Activated naive CD8-positive, alpha-beta T cell (primary cell): ENCODE data around the gene ARG2.
"Not testable (repeated sequence)": the region's sequence is repeated elsewhere in the genome, so short reads cannot be mapped to it uniquely, and the experiment has no call there.

Source experiments
- H3K27ac Mint-ChIP-seq: one replicate; pipeline ENCODE4 v1.8.0; 2021; ENCODE audit warnings: mixed read lengths
- H3K27me3 Mint-ChIP-seq: one replicate; pipeline ENCODE4 v1.8.0; 2021; ENCODE audit warnings: mixed read lengths
- H3K36me3 Mint-ChIP-seq: one replicate; pipeline ENCODE4 v1.8.0; 2021; ENCODE audit warnings: mixed read lengths
- H3K4me1 Mint-ChIP-seq: one replicate; pipeline ENCODE4 v1.8.0; 2021; ENCODE audit warnings: low read depth, mixed read lengths
- H3K4me3 Mint-ChIP-seq: one replicate; pipeline ENCODE4 v1.8.0; 2021; ENCODE audit warnings: mild to moderate bottlenecking, mixed read lengths
- H3K9me3 Mint-ChIP-seq: one replicate; pipeline ENCODE4 v1.8.0; 2021; ENCODE audit warnings: low read depth, mixed read lengths

The ARG2 gene

GRCh38 chr14:67580336-67581171 is 39.2 kb upstream of the ARG2 start:
- Mint-ChIP-seq H3K27me3 (no peaks in the 10 kb centered on the region), H3K9me3 (no peaks in the 10 kb centered on the region), H3K4me1 (no peaks in the 10 kb centered on the region), H3K36me3 (no peaks in the 10 kb centered on the region), H3K27ac (no peak overlapping the region), H3K4me3 (no peak overlapping the region)

- H3K4me1 Mint-ChIP-seq: no peaks in the 10 kb centered on the region
- no peak overlapping the region for H3K27ac Mint-ChIP-seq
- H3K27me3 Mint-ChIP-seq: no peaks in the 10 kb centered on the region
- H3K4me3 Mint-ChIP-seq: no peak overlapping the region
- no peaks in the 10 kb centered on the region for H3K36me3 Mint-ChIP-seq
- H3K9me3 Mint-ChIP-seq: no peaks in the 10 kb centered on the region
Observed at GRCh38 chr14:67581643-67582042, 38.1 kb upstream of the ARG2 start.

- no peaks in the 10 kb centered on the region for H3K36me3 Mint-ChIP-seq
- H3K27ac Mint-ChIP-seq: no peak overlapping the region
- H3K4me1 Mint-ChIP-seq: no peaks in the 10 kb centered on the region
- no peak overlapping the region for H3K4me3 Mint-ChIP-seq
- H3K9me3 Mint-ChIP-seq: no peaks in the 10 kb centered on the region
- H3K27me3 Mint-ChIP-seq: no peaks in the 10 kb centered on the region
Observed at GRCh38 chr14:67582061-67582460, 37.7 kb upstream of the ARG2 start.

GRCh38 chr14:67583711-67584644 is 35.7 kb upstream of the ARG2 start:
- Mint-ChIP-seq H3K27ac (no peak overlapping the region), H3K4me3 (no peak overlapping the region), H3K36me3 (no peaks in the 10 kb centered on the region), H3K27me3 (no peaks in the 10 kb centered on the region), H3K4me1 (no peaks in the 10 kb centered on the region), H3K9me3 (no peaks in the 10 kb centered on the region)

- Mint-ChIP-seq H3K4me1 (no peaks in the 10 kb centered on the region), H3K4me3 (no peak overlapping the region), H3K36me3 (peaks cover 2% of the 10 kb centered on the region), H3K27me3 (no peaks in the 10 kb centered on the region), H3K9me3 (no peaks in the 10 kb centered on the region), H3K27ac (no peak overlapping the region)
Observed at GRCh38 chr14:67584978-67585377, 34.7 kb upstream of the ARG2 start.

GRCh38 chr14:67586369-67586768 is 33.4 kb upstream of the ARG2 start:
- no peaks in the 10 kb centered on the region for H3K9me3 Mint-ChIP-seq
- peaks cover 2% of the 10 kb centered on the region for H3K36me3 Mint-ChIP-seq
- H3K27me3 Mint-ChIP-seq: no peaks in the 10 kb centered on the region
- H3K4me3 Mint-ChIP-seq: no peak overlapping the region
- no peaks in the 10 kb centered on the region for H3K4me1 Mint-ChIP-seq
- H3K27ac Mint-ChIP-seq: peak overlapping the region; percentile 13

- Mint-ChIP-seq H3K36me3 (peaks cover 4% of the 10 kb centered on the region), H3K27me3 (no peaks in the 10 kb centered on the region), H3K4me3 (no peak overlapping the region), H3K4me1 (no peaks in the 10 kb centered on the region), H3K9me3 (no peaks in the 10 kb centered on the region), H3K27ac (no peak overlapping the region)
Observed at GRCh38 chr14:67589204-67589770, 30.4 kb upstream of the ARG2 start.

GRCh38 chr14:67593650-67594049 is 26.1 kb upstream of the ARG2 start:
- H3K9me3 Mint-ChIP-seq, H3K4me3 Mint-ChIP-seq, H3K36me3 Mint-ChIP-seq, H3K27me3 Mint-ChIP-seq, H3K27ac Mint-ChIP-seq: not testable (repeated sequence)
- peaks cover 27% of the 10 kb centered on the region for H3K4me1 Mint-ChIP-seq

- Mint-ChIP-seq H3K4me3 (no peak overlapping the region), H3K9me3 (no peaks in the 10 kb centered on the region), H3K36me3 (peaks cover 4% of the 10 kb centered on the region), H3K4me1 (peaks cover 40% of the 10 kb centered on the region), H3K27ac (no peak overlapping the region), H3K27me3 (no peaks in the 10 kb centered on the region)
Observed at GRCh38 chr14:67595392-67595791, 24.3 kb upstream of the ARG2 start.

- Mint-ChIP-seq H3K9me3 (no peaks in the 10 kb centered on the region), H3K36me3 (peaks cover 5% of the 10 kb centered on the region), H3K27me3 (no peaks in the 10 kb centered on the region), H3K27ac (peak within 1 kb of the TSS; percentile 94), H3K4me3 (peak within 1 kb of the TSS; percentile 96), H3K4me1 (peaks cover 46% of the 10 kb centered on the region)
Observed at GRCh38 chr14:67599698-67600561, 19.8 kb upstream of the ARG2 start, which contains the start of gene PIGH. Gene PIGH, minus strand, starts transcription at chr14:67600268. Its CDS starts 65 bp downstream, at chr14:67600203.

- not testable (repeated sequence) for H3K9me3 Mint-ChIP-seq, H3K36me3 Mint-ChIP-seq, H3K27me3 Mint-ChIP-seq
- Mint-ChIP-seq H3K4me3 (peak overlapping the region; percentile 96), H3K27ac (peak overlapping the region; percentile 94), H3K4me1 (peaks cover 41% of the 10 kb centered on the region)
Observed at GRCh38 chr14:67600562-67600974, 19.2 kb upstream of the ARG2 start.

- H3K4me1 Mint-ChIP-seq: peaks cover 32% of the 10 kb centered on the region
- no peaks in the 10 kb centered on the region for H3K9me3 Mint-ChIP-seq
- H3K27ac Mint-ChIP-seq: no peak overlapping the region
- peaks cover 5% of the 10 kb centered on the region for H3K36me3 Mint-ChIP-seq
- no peak overlapping the region for H3K4me3 Mint-ChIP-seq
- H3K27me3 Mint-ChIP-seq: no peaks in the 10 kb centered on the region
Observed at GRCh38 chr14:67602076-67602475, 17.6 kb upstream of the ARG2 start.

- Mint-ChIP-seq H3K4me3 (no peak overlapping the region), H3K4me1 (peaks cover 23% of the 10 kb centered on the region), H3K36me3 (peaks cover 5% of the 10 kb centered on the region), H3K9me3 (no peaks in the 10 kb centered on the region), H3K27ac (no peak overlapping the region), H3K27me3 (no peaks in the 10 kb centered on the region)
Observed at GRCh38 chr14:67602995-67603545, 16.6 kb upstream of the ARG2 start.

GRCh38 chr14:67607646-67608045 is 12.1 kb upstream of the ARG2 start:
- Mint-ChIP-seq H3K9me3 (no peaks in the 10 kb centered on the region), H3K36me3 (no peaks in the 10 kb centered on the region), H3K4me1 (no peaks in the 10 kb centered on the region), H3K27me3 (peaks cover 2% of the 10 kb centered on the region), H3K27ac (no peak overlapping the region), H3K4me3 (no peak overlapping the region)
